IPS-18c (cell line): ENCODE measurements around the gene ROCK2.
"Not testable (repeated sequence)": the region's sequence is repeated elsewhere in the genome, so short reads cannot be mapped to it uniquely, and the experiment has no call there.

ENCODE experiments used
- H3K4me3 ChIP-seq: 2 replicates; pipeline ENCODE4 v1.7.0; 2013; ENCODE audit warnings: low read depth, mild to moderate bottlenecking, low read length, moderate library complexity; ENCODE audit not compliant: insufficient read depth
- H3K9me3 ChIP-seq: one replicate; pipeline ENCODE4 v1.6.1; 2013; ENCODE audit warnings: mild to moderate bottlenecking, low read length, moderate library complexity; ENCODE audit not compliant: control insufficient read depth, insufficient read depth

The ROCK2 gene

GRCh38 chr2:11201969-11202368 is 142.5 kb downstream of the ROCK2 start:
- Histone ChIP-seq H3K4me3 (no peak overlapping the region), H3K9me3 (no peaks in the 10 kb centered on the region)

- Histone ChIP-seq H3K4me3 (no peak overlapping the region), H3K9me3 (no peaks in the 10 kb centered on the region)
Measured at GRCh38 chr2:11200651-11201050, 143.8 kb downstream of the ROCK2 start.

GRCh38 chr2:11196246-11196645 is 148.2 kb downstream of the ROCK2 start:
- Histone ChIP-seq H3K9me3 (no peaks in the 10 kb centered on the region), H3K4me3 (no peak overlapping the region)

GRCh38 chr2:11187731-11188130 is 156.7 kb downstream of the ROCK2 start:
- Histone ChIP-seq H3K9me3 (no peaks in the 10 kb centered on the region), H3K4me3 (no peak overlapping the region)

GRCh38 chr2:11187083-11187619 is 157.3 kb downstream of the ROCK2 start:
- Histone ChIP-seq H3K9me3 (no peaks in the 10 kb centered on the region), H3K4me3 (no peak overlapping the region)

- no peaks in the 10 kb centered on the region for H3K9me3 ChIP-seq
- no peak overlapping the region for H3K4me3 ChIP-seq
Measured at GRCh38 chr2:11186145-11186544, 158.3 kb downstream of the ROCK2 start.

GRCh38 chr2:11182951-11183350 is 161.5 kb downstream of the ROCK2 start:
- no peak overlapping the region for H3K4me3 ChIP-seq
- no peaks in the 10 kb centered on the region for H3K9me3 ChIP-seq

GRCh38 chr2:11180653-11181052 is 163.8 kb downstream of the ROCK2 start:
- H3K9me3 ChIP-seq = no peaks in the 10 kb centered on the region
- H3K4me3 ChIP-seq = no peak overlapping the region

GRCh38 chr2:11179899-11180298 is 164.5 kb downstream of the ROCK2 start:
- Histone ChIP-seq H3K4me3 (no peak overlapping the region), H3K9me3 (no peaks in the 10 kb centered on the region)

GRCh38 chr2:11179196-11179595 is 165.2 kb downstream of the ROCK2 start:
- Histone ChIP-seq H3K9me3 (no peaks in the 10 kb centered on the region), H3K4me3 (no peak overlapping the region)

GRCh38 chr2:11177871-11178690 is 166.4 kb downstream of the ROCK2 start:
- H3K9me3 ChIP-seq = no peaks in the 10 kb centered on the region

GRCh38 chr2:11175293-11175795 is 169.1 kb downstream of the ROCK2 start:
- H3K4me3 ChIP-seq = no peak overlapping the region
- no peaks in the 10 kb centered on the region for H3K9me3 ChIP-seq

More at GRCh38 chr2:11177871-11178690, 166.4 kb downstream of the ROCK2 start:
- no peak overlapping the region for H3K4me3 ChIP-seq

GRCh38 chr2:11174222-11174621 is 170.2 kb downstream of the ROCK2 start:
- H3K9me3 ChIP-seq = no peaks in the 10 kb centered on the region
- H3K4me3 ChIP-seq = no peak overlapping the region

GRCh38 chr2:11169333-11169732 is 175.1 kb downstream of the ROCK2 start:
- H3K4me3 ChIP-seq = no peak overlapping the region
- no peaks in the 10 kb centered on the region for H3K9me3 ChIP-seq

- no peaks in the 10 kb centered on the region for H3K9me3 ChIP-seq
- no peak overlapping the region for H3K4me3 ChIP-seq
Measured at GRCh38 chr2:11168488-11168887, 175.9 kb downstream of the ROCK2 start.

- no peaks in the 10 kb centered on the region for H3K9me3 ChIP-seq
Measured at GRCh38 chr2:11166476-11166875, 178.0 kb downstream of the ROCK2 start.

GRCh38 chr2:11165046-11165445 is 179.4 kb downstream of the ROCK2 start:
- not testable (repeated sequence) for H3K4me3 ChIP-seq

More at GRCh38 chr2:11166476-11166875, 178.0 kb downstream of the ROCK2 start:
- H3K4me3 ChIP-seq = no peak overlapping the region

More at GRCh38 chr2:11165046-11165445, 179.4 kb downstream of the ROCK2 start:
- not testable (repeated sequence) for H3K9me3 ChIP-seq
